ENCODE measurements around the gene LRBA.

LRBA gene

GRCh38 chr4:150264595-150265161 lies 750.4 kb downstream of the LRBA start:
- H3K4me2 ChIP-seq, result no peak overlapping the region
- no peaks in the 10 kb centered on the region for H3K27me3 ChIP-seq
- H3K36me3 ChIP-seq, result peaks cover 23% of the 10 kb centered on the region
- no peaks in the 10 kb centered on the region for H4K20me1 ChIP-seq
- no peaks in the 10 kb centered on the region for H3K9me3 ChIP-seq
- no peak overlapping the region for H3K9ac ChIP-seq
- no peak for TF ChIP-seq Cebpa-rat (IDR thresholded peaks at IDR 0.05)
- no peaks in the 10 kb centered on the region for H3K4me1 ChIP-seq
- H3K4me3 ChIP-seq, result no peak overlapping the region
- H3K27ac ChIP-seq, result no peak overlapping the region

- Histone ChIP-seq H3K4me1 (no peaks in the 10 kb centered on the region), H3K27me3 (no peaks in the 10 kb centered on the region), H3K4me3 (no peak overlapping the region), H3K9me3 (no peaks in the 10 kb centered on the region), H3K9ac (no peak overlapping the region), H3K36me3 (peaks cover 27% of the 10 kb centered on the region), H4K20me1 (no peaks in the 10 kb centered on the region), H3K4me2 (no peak overlapping the region), H3K27ac (no peak overlapping the region)
- no peak for TF ChIP-seq Cebpa-rat (IDR thresholded peaks at IDR 0.05)
Observed at GRCh38 chr4:150262611-150263010, 752.5 kb downstream of the LRBA start.

GRCh38 chr4:150261571-150261970 lies 753.5 kb downstream of the LRBA start:
- Histone ChIP-seq H3K4me1 (no peaks in the 10 kb centered on the region), H3K27me3 (no peaks in the 10 kb centered on the region), H3K4me2 (no peak overlapping the region), H3K27ac (no peak overlapping the region), H3K36me3 (peaks cover 27% of the 10 kb centered on the region), H4K20me1 (no peaks in the 10 kb centered on the region), H3K9me3 (no peaks in the 10 kb centered on the region), H3K9ac (no peak overlapping the region), H3K4me3 (no peak overlapping the region)
- TF ChIP-seq Cebpa-rat (IDR thresholded peaks at IDR 0.05), result no peak

- no peak overlapping the region for H3K27ac ChIP-seq
- no peaks in the 10 kb centered on the region for H4K20me1 ChIP-seq
- no peaks in the 10 kb centered on the region for H3K4me1 ChIP-seq
- no peak for TF ChIP-seq Cebpa-rat (IDR thresholded peaks at IDR 0.05)
- no peak overlapping the region for H3K4me2 ChIP-seq
- H3K4me3 ChIP-seq, result no peak overlapping the region
- H3K36me3 ChIP-seq, result peaks cover 18% of the 10 kb centered on the region; the same call in 1 of the 2 replicates
- H3K9ac ChIP-seq, result no peak overlapping the region
- no peaks in the 10 kb centered on the region for H3K27me3 ChIP-seq
- H3K9me3 ChIP-seq, result no peaks in the 10 kb centered on the region
Observed at GRCh38 chr4:150259861-150260567, 755.1 kb downstream of the LRBA start.

GRCh38 chr4:150258569-150258968 lies 756.5 kb downstream of the LRBA start:
- Histone ChIP-seq H4K20me1 (no peaks in the 10 kb centered on the region), H3K27me3 (no peaks in the 10 kb centered on the region), H3K4me2 (no peak overlapping the region), H3K36me3 (peaks cover 18% of the 10 kb centered on the region; the same call in 1 of the 2 replicates), H3K9ac (no peak overlapping the region), H3K4me3 (no peak overlapping the region), H3K9me3 (no peaks in the 10 kb centered on the region), H3K27ac (no peak overlapping the region), H3K4me1 (no peaks in the 10 kb centered on the region; the same call in 1 of the 2 replicates)
- TF ChIP-seq Cebpa-rat (IDR thresholded peaks at IDR 0.05), result no peak

DNA sequence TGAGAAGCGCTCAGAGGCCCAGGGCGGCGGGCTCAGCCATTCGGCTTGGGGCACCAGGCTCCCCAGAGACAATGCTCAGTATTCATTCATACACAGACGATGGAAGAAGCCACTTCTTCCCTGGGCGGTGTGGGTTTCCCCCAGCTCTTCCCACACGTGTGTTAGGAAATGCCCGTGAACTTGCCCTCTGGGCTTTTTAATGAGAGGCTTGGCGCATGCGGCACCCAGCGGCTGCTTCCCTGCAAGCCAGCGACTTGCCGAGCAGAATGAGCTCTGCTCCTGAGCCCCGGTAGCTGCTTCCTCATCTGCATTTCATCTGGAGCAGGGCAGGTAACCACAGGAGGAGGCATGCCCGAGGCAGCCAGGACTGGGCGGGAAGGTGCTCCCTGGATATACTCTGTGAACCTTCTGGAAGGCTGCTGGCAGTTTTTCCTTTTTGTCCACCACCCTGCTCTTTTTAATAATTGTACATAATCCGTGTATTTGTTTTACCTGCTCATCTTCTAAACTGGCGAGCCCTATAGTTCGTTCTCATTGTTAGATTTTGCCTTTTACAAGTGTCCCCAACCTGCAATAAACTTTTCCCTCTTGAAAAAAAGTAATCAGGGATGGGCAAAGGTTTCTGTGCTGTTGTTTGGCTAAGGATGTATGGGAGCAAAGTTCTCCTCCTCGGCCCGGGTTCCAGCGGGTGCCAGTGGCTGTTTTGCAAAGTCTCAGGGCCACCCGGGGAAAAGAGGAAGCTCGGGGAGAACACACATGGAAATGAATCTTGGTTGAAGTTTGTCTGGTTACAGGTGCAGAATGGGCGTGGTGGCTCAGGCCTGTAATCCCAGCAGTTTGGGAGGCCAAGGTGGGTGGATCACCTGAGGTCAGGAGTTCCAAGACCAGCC lies 758.0 kb downstream of the LRBA start:
- H3K4me1 ChIP-seq, result no peaks in the 10 kb centered on the region; the same call in 1 of the 2 replicates
- no peaks in the 10 kb centered on the region for H3K27me3 ChIP-seq
- TF ChIP-seq Cebpa-rat (IDR thresholded peaks at IDR 0.05), result no peak
- H3K27ac ChIP-seq, result no peak overlapping the region
- H3K9me3 ChIP-seq, result no peaks in the 10 kb centered on the region
- H3K4me3 ChIP-seq, result no peak overlapping the region
- H3K36me3 ChIP-seq, result peaks cover 12% of the 10 kb centered on the region; the same call in 1 of the 2 replicates
- no peak overlapping the region for H3K4me2 ChIP-seq
- H4K20me1 ChIP-seq, result no peaks in the 10 kb centered on the region
- no peak overlapping the region for H3K9ac ChIP-seq

GRCh38 chr4:150256225-150256620 lies 758.9 kb downstream of the LRBA start:
- no peak for TF ChIP-seq Cebpa-rat (IDR thresholded peaks at IDR 0.05)
- H3K4me1 ChIP-seq, result no peaks in the 10 kb centered on the region; the same call in 1 of the 2 replicates
- H3K36me3 ChIP-seq, result peaks cover 12% of the 10 kb centered on the region; the same call in 1 of the 2 replicates
- no peak overlapping the region for H3K4me3 ChIP-seq
- H3K4me2 ChIP-seq, result no peak overlapping the region
- no peaks in the 10 kb centered on the region for H3K9me3 ChIP-seq
- H3K27ac ChIP-seq, result no peak overlapping the region
- no peaks in the 10 kb centered on the region for H4K20me1 ChIP-seq
- no peaks in the 10 kb centered on the region for H3K27me3 ChIP-seq
- no peak overlapping the region for H3K9ac ChIP-seq

DNA sequence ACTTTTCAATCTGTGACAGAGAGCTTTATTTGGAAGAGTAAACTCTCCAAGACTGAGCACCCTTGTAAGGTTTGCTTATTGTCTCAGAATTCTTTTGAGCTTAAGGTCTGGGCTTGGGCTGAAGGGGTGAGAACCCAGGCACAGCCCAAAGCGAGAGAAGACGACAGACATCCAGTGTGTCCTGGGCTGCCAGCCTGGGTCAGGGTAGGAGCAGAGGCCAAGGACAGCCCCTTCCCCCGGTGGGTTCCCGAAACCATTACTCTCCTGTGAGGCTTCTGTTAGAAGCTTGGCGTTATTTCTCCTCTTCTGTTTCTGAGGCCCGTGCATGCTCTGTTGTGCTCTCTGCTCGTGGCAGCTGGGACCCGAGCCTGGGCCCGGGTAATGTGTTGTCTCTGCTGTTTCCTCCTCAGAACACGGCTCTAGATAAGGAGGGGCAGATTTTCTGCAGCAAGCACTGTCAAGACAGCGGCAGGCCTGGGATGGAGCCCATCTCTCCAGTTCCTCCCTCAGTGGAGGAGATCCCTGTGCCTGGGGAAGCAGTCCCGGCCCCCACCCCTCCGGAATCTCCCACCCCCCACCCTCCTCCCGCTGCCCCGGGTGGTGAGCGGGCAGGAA lies 759.4 kb downstream of the LRBA start:
- H3K4me3 ChIP-seq, result no peak overlapping the region
- no peak overlapping the region for H3K27ac ChIP-seq
- peaks cover 12% of the 10 kb centered on the region; the same call in 1 of the 2 replicates for H3K36me3 ChIP-seq
- H3K9ac ChIP-seq, result no peak overlapping the region
- no peaks in the 10 kb centered on the region for H4K20me1 ChIP-seq
- no peak overlapping the region for H3K4me2 ChIP-seq
- H3K27me3 ChIP-seq, result no peaks in the 10 kb centered on the region
- no peak for TF ChIP-seq Cebpa-rat (IDR thresholded peaks at IDR 0.05)
- H3K9me3 ChIP-seq, result no peaks in the 10 kb centered on the region
- no peaks in the 10 kb centered on the region; the same call in 1 of the 2 replicates for H3K4me1 ChIP-seq

DNA sequence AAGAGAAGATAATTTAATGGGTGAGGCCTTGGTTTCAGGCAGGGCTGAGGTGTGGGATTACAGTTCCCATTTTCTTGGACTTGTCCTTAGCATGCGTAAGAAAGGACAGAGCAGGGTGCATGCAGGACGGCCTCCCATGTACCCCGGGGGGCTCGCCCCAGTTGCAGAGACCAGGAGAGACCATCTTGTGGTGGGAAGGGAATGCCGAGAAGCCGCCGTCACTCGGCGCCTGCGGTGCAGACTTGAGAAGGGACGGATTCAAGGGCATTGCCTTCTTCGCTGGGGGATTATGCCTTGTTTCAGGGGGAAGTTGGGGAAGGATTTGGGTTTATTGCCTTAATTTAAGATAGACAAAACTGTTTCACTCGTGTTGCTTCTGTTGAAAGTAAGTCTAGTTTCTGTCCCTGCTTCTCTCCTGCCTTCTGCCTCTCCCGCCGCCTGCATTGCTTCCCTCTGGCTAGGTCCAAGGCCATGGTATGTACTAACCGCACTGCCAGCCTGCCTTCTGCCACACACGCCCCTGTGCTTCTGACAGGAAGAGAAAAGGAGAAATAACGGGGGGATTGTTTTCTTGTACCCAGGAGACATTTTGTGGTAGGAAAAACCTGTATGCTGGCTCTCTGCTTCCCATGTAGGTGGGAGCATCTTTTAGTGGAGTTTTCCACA lies 761.0 kb downstream of the LRBA start:
- no peak overlapping the region for H3K9ac ChIP-seq
- no peak overlapping the region for H3K4me2 ChIP-seq
- TF ChIP-seq Cebpa-rat (IDR thresholded peaks at IDR 0.05), result no peak
- no peaks in the 10 kb centered on the region for H3K9me3 ChIP-seq
- H3K4me1 ChIP-seq, result no peaks in the 10 kb centered on the region; the same call in 1 of the 2 replicates
- no peaks in the 10 kb centered on the region for H3K27me3 ChIP-seq
- 0 out of 2 replicates have a peak, but pooled peaks cover 4% of the 10 kb centered on the region for H3K36me3 ChIP-seq
- no peak overlapping the region for H3K27ac ChIP-seq
- H4K20me1 ChIP-seq, result no peaks in the 10 kb centered on the region
- no peak overlapping the region for H3K4me3 ChIP-seq
